Kidney (tissue), 14 donors: ENCODE measurements around the gene FRMD3. TPM values are rescaled to one million over a fixed set of nuclear protein-coding genes. Genes with fewer than 3 reads are reported as not detected.

Experiments used
- DNase-seq, 5 donors: peaks; one replicate each; pipeline ENCODE4 v3.0.0-alpha.2; 2013 to 2020
- FAIRE-seq: peaks from 2 replicates; lab custom pipeline; 2012; peaks lifted over from hg19 to GRCh38; lab: Jason Lieb, UNC
- H3K27ac ChIP-seq, 2 donors: one replicate each; pipeline ENCODE4 v1.7.0; 2013; ENCODE audit warnings: low read depth in 2 of 2, low read length in 2 of 2, inconsistent platforms in 1 of 2
- H3K27me3 ChIP-seq: one replicate; pipeline ENCODE4 v1.7.1; 2013; ENCODE audit warnings: low read length, inconsistent platforms; ENCODE audit not compliant: control insufficient read depth, insufficient read depth
- H3K36me3 ChIP-seq, 3 donors: one replicate each; pipeline versions ENCODE4 v1.7.0 to v1.7.1; 2013; ENCODE audit warnings: low read length in 3 of 3, control low read depth in 1 of 3, inconsistent platforms in 1 of 3; ENCODE audit not compliant: insufficient read depth in 3 of 3, control insufficient read depth in 2 of 3
- H3K4me1 ChIP-seq, 3 donors: one replicate each; pipeline versions ENCODE4 v1.7.0 to v1.7.1; 2013; ENCODE audit warnings: low read length in 3 of 3, inconsistent platforms in 1 of 3, low read depth in 1 of 3; ENCODE audit not compliant: control insufficient read depth in 2 of 3, insufficient read depth in 2 of 3
- H3K4me3 ChIP-seq, 3 donors: one replicate each; pipeline versions ENCODE4 v1.7.0 to v1.8.1; 2013; ENCODE audit warnings: low read length in 3 of 3, control low read depth in 1 of 3, inconsistent platforms in 1 of 3
- H3K9ac ChIP-seq, 3 donors: one replicate each; pipeline versions ENCODE4 v1.7.0 to v1.7.1; 2013; ENCODE audit warnings: low read length in 3 of 3, control low read depth in 1 of 3, inconsistent platforms in 1 of 3
- H3K9me3 ChIP-seq, 3 donors: one replicate each; pipeline versions ENCODE4 v1.7.0 to v1.7.1; 2013; ENCODE audit warnings: low read length in 3 of 3, control low read depth in 1 of 3, inconsistent platforms in 1 of 3; ENCODE audit not compliant: control insufficient read depth in 2 of 3, insufficient read depth in 1 of 3
- intact Hi-C: fragments of 100-400 bp; cut with DNase I; formaldehyde crosslinking; loops from one replicate; pipeline ENCODE4 v1.11.1; 2022
- polyA plus RNA-seq: library from polyadenylated mRNA; stranded (reverse); fragments of 350-450 nt; fragmentation: Illumina TruSeq; extraction: RNeasy Lipid Tissue Mini Kit (QIAGEN cat#74804); gene quantifications from one replicate; pipeline ENCODE4 v1.2.3, GENCODE V29; 2014; ENCODE audit warnings: low read depth, low replicate concordance; ENCODE audit not compliant: insufficient read depth
- total RNA-seq: library from RNA; stranded (reverse); fragmentation: NEBNext Ultra II Directional; extraction: Animal tissue kit (Norgen Biotek cat#: 25700); gene quantifications from one replicate; pipeline ENCODE4 v1.2.1, GENCODE V29; 2021
- TF ChIP-seq, protein P1 (sequence below): IDR thresholded peaks from 3 replicates; pipeline ENCODE4 v1.5.1; 2012; ENCODE audit warnings: mild to moderate bottlenecking, moderate library complexity, borderline replicate concordance; ENCODE audit not compliant: insufficient read depth; ENCODE audit errors: extremely low read depth
- donor health status: control.
- donor health status: control.
- donor health status: control.
- donor health status: control.
- donor health status: control.
- donor health status: DM: yes; HTN: yes; CAD: no.
- donor health status: Normal renal cell carcinoma (clear cell type).

Gene FRMD3
- total and polyA plus RNA-seq, 2 donors from 2014 or later, result 9.9 to 11.0 TPM

DNA sequence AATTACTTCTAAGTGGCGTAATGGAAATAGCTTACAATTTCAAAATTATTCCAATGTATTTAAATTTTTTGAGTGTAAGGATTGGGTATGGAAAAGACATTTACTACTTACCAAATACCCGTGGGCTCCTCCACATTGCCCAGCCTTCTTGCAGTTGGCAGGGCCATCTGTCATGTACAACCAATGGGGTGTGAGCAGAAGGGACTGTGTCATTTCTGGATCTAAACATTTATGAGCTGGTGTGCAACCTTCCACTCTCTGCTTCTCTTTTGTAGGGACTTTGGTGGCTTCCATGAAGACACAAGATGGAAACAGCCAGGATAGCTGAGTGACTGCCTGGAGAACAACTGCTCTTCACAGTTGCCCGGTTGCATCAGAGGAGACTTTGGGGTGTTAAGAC lies 40.8 kb downstream of the FRMD3 start:
- no peaks in the 10 kb centered on the region for H3K27me3 ChIP-seq
- H3K4me1 ChIP-seq, result peaks cover 0 to 11% (median 0%) of the 10 kb centered on the region in 3 donors
- DNase-seq (no peak), FAIRE-seq (no peak)
- no peak overlapping the region for H3K9ac ChIP-seq
- TF ChIP-seq, protein P1, sequence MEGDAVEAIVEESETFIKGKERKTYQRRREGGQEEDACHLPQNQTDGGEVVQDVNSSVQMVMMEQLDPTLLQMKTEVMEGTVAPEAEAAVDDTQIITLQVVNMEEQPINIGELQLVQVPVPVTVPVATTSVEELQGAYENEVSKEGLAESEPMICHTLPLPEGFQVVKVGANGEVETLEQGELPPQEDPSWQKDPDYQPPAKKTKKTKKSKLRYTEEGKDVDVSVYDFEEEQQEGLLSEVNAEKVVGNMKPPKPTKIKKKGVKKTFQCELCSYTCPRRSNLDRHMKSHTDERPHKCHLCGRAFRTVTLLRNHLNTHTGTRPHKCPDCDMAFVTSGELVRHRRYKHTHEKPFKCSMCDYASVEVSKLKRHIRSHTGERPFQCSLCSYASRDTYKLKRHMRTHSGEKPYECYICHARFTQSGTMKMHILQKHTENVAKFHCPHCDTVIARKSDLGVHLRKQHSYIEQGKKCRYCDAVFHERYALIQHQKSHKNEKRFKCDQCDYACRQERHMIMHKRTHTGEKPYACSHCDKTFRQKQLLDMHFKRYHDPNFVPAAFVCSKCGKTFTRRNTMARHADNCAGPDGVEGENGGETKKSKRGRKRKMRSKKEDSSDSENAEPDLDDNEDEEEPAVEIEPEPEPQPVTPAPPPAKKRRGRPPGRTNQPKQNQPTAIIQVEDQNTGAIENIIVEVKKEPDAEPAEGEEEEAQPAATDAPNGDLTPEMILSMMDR, result no peak
- H3K27ac ChIP-seq, result no peak overlapping the region
- H3K4me3 ChIP-seq, result no peak overlapping the region
- intact Hi-C loops, result no loop called here
- no peaks in the 10 kb centered on the region for H3K36me3 ChIP-seq
- no peaks in the 10 kb centered on the region for H3K9me3 ChIP-seq

- Histone ChIP-seq H3K36me3 (no peaks in the 10 kb centered on the region), H3K4me3 (no peak overlapping the region), H3K4me1 (no peaks in the 10 kb centered on the region), H3K27ac (no peak overlapping the region), H3K9me3 (no peaks in the 10 kb centered on the region), H3K9ac (no peak overlapping the region), H3K27me3 (no peaks in the 10 kb centered on the region)
- intact Hi-C loops, result no loop called here
- no peak for DNase-seq
- TF ChIP-seq, protein P1, result no peak
- no peak for FAIRE-seq
Measured at GRCh38 chr9:83491995-83492394, 46.2 kb downstream of the FRMD3 start.

DNA sequence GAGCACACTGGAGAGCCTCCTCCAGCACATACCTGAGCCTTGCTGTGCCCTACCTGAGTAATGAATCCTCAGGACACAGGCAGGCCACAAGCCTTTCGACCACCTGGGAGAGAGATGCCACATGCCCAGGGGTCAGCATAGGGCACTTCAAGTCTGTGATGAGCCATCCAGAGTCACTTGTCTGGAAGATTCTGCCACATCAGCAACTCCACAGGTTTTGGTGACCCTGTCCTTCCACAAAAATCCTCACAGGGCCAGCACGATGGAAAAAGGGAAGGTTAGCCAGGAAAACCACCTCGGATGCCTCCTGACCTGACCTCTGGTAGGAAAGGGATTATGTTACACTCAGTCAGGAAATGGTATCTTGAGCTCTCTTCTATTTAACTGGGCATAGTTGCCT lies 46.8 kb downstream of the FRMD3 start:
- no peak for FAIRE-seq
- intact Hi-C loops, result no loop called here
- no peak for DNase-seq

More for the DNA sequence above, 46.8 kb downstream of the FRMD3 start:
- Histone ChIP-seq H3K27ac (no peak overlapping the region), H3K4me3 (no peak overlapping the region), H3K27me3 (no peaks in the 10 kb centered on the region), H3K4me1 (no peaks in the 10 kb centered on the region), H3K9ac (no peak overlapping the region), H3K36me3 (no peaks in the 10 kb centered on the region), H3K9me3 (no peaks in the 10 kb centered on the region)
- TF ChIP-seq, protein P1, result no peak
